Sigmoid colon (tissue), 4 donors: ENCODE results near the gene RNASEH2A.

Experiments
- CTCF ChIP-seq, 4 experiments: fragments of 450-650 bp in 3 of 4; fragments of 200-600 bp in 1 of 4; IDR thresholded peaks; one replicate each; pipeline ENCODE4 v1.5.1; 2016 to 2019; ENCODE audit warnings: antibody characterized with exemption in 4 of 4, mild to moderate bottlenecking in 3 of 4, moderate library complexity in 2 of 4
- EP300 ChIP-seq, 4 donors: sonication (generic); formaldehyde crosslinking; IDR thresholded peaks; one replicate each; pipeline ENCODE4 v1.6.1; 2017; ENCODE audit warnings: antibody characterized with exemption in 4 of 4
- POLR2A ChIP-seq, 2 donors: fragments of 450-650 bp; IDR thresholded peaks; one replicate each; pipeline ENCODE4 v1.6.1; 2016; ENCODE audit warnings: antibody characterized with exemption in 2 of 2, mild to moderate bottlenecking in 2 of 2, moderate library complexity in 2 of 2

GRCh38 chr19:12792051-12792852 is 14.1 kb upstream of the RNASEH2A start:
- TF ChIP-seq POLR2A (IDR thresholded peaks at IDR 0.05) (peak in 1 of 2 donors; percentile 13), CTCF (IDR thresholded peaks at IDR 0.05) (no peak), EP300 (IDR thresholded peaks at IDR 0.05) (no peak)
